Skin epidermis (tissue), 12 donors: ENCODE data around the gene AJAP1.
A peak's percentile ranks its signal among the peaks of the same experiment; 100 is the strongest.

ENCODE experiments used
- H3K27ac ChIP-seq, 21 experiments: fragments of 200-600 bp; sonication (generic) in 11 of 21; one replicate each; pipeline ENCODE4 v1.5.0; 2020; ENCODE audit warnings: mild to moderate bottlenecking in 3 of 21, inconsistent platforms in 2 of 21, moderate library complexity in 2 of 21
- H3K4me3 ChIP-seq, 7 experiments: fragments of 200-600 bp; sonication (generic) in 2 of 7; one replicate each; pipeline ENCODE4 v1.5.0; 2020; ENCODE audit warnings: inconsistent platforms in 2 of 7, mild to moderate bottlenecking in 2 of 7, moderate library complexity in 1 of 7

The AJAP1 gene

GRCh38 chr1:4792565-4792964 lies 138.2 kb downstream of the AJAP1 start:
- no peak overlapping the region for H3K4me3 ChIP-seq
- no peak overlapping the region for H3K27ac ChIP-seq

- Histone ChIP-seq H3K4me3 (no peak overlapping the region), H3K27ac (no peak overlapping the region)
These were observed 139.8 kb downstream of the AJAP1 start for GRCh38 chr1:4794020-4794780.

DNA sequence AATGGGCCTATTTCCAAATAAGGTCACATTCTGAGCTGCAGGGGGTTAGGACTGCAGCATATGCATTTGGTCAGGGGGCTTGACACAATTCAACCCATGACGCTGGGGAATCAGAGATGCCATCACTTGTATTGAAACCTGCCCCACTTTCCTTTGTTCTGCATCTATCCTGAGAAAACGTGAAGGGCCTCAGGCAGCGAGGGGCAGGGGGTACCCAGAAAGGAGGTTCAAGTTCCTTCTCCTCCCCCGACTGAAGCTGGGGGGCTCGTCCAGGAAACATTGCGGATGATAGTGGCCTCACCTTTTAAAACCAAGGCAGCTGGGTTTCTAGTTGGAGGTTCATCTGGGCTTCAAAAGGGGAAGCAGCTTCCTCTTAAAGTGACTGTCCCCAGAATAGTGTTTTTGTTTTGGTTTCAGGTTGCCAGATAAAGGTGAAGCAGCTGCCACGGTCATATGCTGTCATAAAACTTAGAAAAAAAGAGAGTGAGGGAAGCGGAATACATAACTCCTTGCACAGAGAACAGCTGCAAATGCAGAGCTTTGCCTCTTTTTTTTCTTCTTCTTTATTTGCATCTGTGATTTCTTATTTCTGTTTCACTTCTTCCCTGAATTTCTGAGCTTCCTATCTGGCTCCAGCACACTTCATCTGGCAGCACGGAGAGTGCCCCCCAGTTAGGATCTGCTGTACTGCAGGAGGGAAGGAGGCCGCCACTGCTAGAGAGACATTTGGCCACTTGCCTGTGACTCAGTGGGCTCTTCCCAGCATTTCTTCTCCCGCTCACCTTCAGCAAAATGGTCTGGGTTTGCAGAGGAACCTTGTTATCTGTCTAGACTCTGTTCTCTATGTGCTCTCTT lies 142.0 kb downstream of the AJAP1 start:
- Histone ChIP-seq H3K27ac (no peak overlapping the region), H3K4me3 (no peak overlapping the region)

DNA sequence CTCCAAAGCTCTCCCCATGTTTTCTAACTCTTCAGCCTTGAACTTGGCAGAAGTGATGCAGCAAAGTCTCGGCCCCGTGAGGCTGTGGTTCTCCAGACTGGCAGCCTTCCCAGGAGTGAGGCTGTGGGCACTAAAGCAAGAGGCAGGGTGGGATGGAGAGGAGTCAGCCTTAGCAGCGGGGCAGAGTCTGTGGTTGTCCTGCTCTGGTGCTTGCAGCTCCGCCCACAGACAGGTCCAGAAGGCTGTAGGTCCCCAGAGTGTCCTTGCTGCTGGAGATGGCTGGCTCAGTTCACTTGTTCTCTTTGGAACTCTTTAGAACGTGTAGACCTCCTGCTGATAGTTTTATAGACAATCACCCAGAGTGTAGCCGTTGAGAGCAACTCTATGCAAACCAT lies 142.6 kb downstream of the AJAP1 start:
- no peak overlapping the region for H3K27ac ChIP-seq
- H3K4me3 ChIP-seq = no peak overlapping the region

GRCh38 chr1:4797429-4797828 lies 143.0 kb downstream of the AJAP1 start:
- Histone ChIP-seq H3K27ac (no peak overlapping the region), H3K4me3 (no peak overlapping the region)

- Histone ChIP-seq H3K27ac (no peak overlapping the region), H3K4me3 (no peak overlapping the region)
These were observed 146.9 kb downstream of the AJAP1 start for GRCh38 chr1:4801192-4801924.

- no peak overlapping the region for H3K4me3 ChIP-seq
- H3K27ac ChIP-seq = no peak overlapping the region
These were observed 147.6 kb downstream of the AJAP1 start for GRCh38 chr1:4802024-4802423.

- H3K4me3 ChIP-seq = no peak overlapping the region
- no peak overlapping the region for H3K27ac ChIP-seq
These were observed 148.9 kb downstream of the AJAP1 start for GRCh38 chr1:4803335-4803734.

GRCh38 chr1:4805987-4806386 lies 151.6 kb downstream of the AJAP1 start:
- no peak overlapping the region for H3K4me3 ChIP-seq

GRCh38 chr1:4820543-4820942 lies 166.1 kb downstream of the AJAP1 start:
- no peak overlapping the region for H3K4me3 ChIP-seq
- no peak overlapping the region for H3K27ac ChIP-seq

More at GRCh38 chr1:4805987-4806386, 151.6 kb downstream of the AJAP1 start:
- no peak overlapping the region for H3K27ac ChIP-seq

- Histone ChIP-seq H3K4me3 (no peak overlapping the region), H3K27ac (no peak overlapping the region)
These were observed 171.5 kb downstream of the AJAP1 start for GRCh38 chr1:4825800-4826450.

GRCh38 chr1:4830707-4831106 lies 176.3 kb downstream of the AJAP1 start:
- no peak overlapping the region for H3K4me3 ChIP-seq

GRCh38 chr1:4836574-4836973 lies 182.2 kb downstream of the AJAP1 start:
- H3K4me3 ChIP-seq = no peak overlapping the region
- no peak overlapping the region for H3K27ac ChIP-seq

More at GRCh38 chr1:4830707-4831106, 176.3 kb downstream of the AJAP1 start:
- no peak overlapping the region for H3K27ac ChIP-seq

DNA sequence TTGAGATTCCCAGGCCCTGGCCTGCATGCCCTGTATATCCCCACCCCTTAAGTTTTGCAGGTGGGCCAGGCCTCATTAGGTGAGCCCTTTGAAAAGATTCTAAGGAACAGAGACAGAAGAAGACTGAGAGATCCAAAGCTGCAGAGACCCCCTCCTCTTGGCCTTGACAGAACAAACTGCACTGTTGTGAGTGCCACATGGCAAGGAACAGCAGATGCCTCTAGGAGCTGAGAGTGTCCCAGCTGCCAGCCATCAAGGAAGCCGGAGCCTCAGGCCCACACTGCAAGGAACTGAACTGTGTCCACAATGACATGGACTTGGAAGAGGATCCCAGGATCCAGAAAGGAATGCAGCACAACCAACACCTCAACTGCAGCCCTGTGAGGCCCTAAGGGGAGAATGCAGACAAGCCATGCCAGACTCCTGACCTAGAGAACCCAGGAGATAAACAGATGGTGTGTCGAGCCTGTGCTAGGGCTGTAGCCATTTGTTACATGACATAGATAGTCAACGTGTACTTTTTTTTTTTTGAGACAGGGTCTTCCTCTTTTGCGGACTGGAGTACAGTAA lies 182.7 kb downstream of the AJAP1 start:
- H3K4me3 ChIP-seq = no peak overlapping the region
- peak overlapping the region in 1 of 21 experiments; percentile 22 for H3K27ac ChIP-seq

GRCh38 chr1:4837752-4838151 lies 183.3 kb downstream of the AJAP1 start:
- Histone ChIP-seq H3K4me3 (no peak overlapping the region), H3K27ac (peak overlapping the region in 2 of 21 experiments; percentile 21 to 22)

- Histone ChIP-seq H3K27ac (peak overlapping the region in 2 of 21 experiments; percentile 21 to 22), H3K4me3 (no peak overlapping the region)
These were observed 183.8 kb downstream of the AJAP1 start for GRCh38 chr1:4838231-4838630.
